ENCODE data around the gene PALB2.

DNA sequence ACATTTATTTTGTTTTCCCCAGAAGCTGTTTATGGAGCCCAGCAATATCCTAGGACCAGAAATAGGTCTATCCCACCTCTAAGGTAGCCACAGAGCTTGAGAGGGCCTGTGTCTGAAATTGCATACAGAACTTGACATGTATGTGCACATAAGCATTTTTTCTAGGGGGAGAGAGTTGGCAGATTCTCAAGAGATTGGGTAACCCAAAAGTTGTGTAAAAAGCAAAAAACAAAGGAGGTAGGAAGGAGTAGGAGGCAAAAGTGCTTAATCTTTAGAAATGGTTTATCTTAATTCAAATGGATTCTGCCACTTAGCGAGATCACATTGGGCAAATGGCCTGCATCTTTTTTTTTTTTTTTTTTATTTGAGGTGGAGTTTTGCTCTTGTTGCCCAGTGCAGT is 41.1 kb upstream of the PALB2 start:
- TF ChIP-seq TAF1 (IDR thresholded peaks at IDR 0.05; ENCODE audit: control insufficient read depth, extremely low read depth, insufficient read depth, low read length, severe bottlenecking) (no peak), NFRKB (IDR thresholded peaks at IDR 0.05; ENCODE audit: low read depth) (no peak), EP300 (IDR thresholded peaks at IDR 0.05; ENCODE audit: low read length) (no peak), RFX1 (IDR thresholded peaks at IDR 0.05) (no peak), CTCF (IDR thresholded peaks at IDR 0.05 in 2 of 3, conservative IDR thresholded peaks at IDR 0.05 in 1 of 3; ENCODE audit: insufficient read depth in 2 of 3, low read depth in 1 of 3, low read length in 3 of 3) (no peak), NR4A1 (CRISPR knock-in tag; IDR thresholded peaks at IDR 0.05) (no peak), NR4A1 (tag; IDR thresholded peaks at IDR 0.05) (no peak), JUND (IDR thresholded peaks at IDR 0.05; ENCODE audit: borderline replicate concordance, low read depth, low read length) (no peak), JUND (tag; IDR thresholded peaks at IDR 0.05; ENCODE audit: borderline replicate concordance, low read depth, low read length) (no peak), ZNF436 (CRISPR knock-in tag; IDR thresholded peaks at IDR 0.05) (no peak), RBM15 (IDR thresholded peaks at IDR 0.05; ENCODE audit: insufficient read depth, low read length) (no peak), ZNF707 (CRISPR knock-in tag; conservative IDR thresholded peaks at IDR 0.05) (no peak), CBFA2T2 (conservative IDR thresholded peaks at IDR 0.05) (no peak), KAT8 (IDR thresholded peaks at IDR 0.05; ENCODE audit: low read depth) (no peak)

All from K562 (cell line).